HG03097 (cell line): Measurements from ENCODE around the gene UTRN.

Source experiments
- ATAC-seq: cut with Tn5 transposase; IDR thresholded peaks from one replicate; pipeline ENCODE4 v1.9.1; 2021; ENCODE audit not compliant: unreplicated experiment, low FRiP score

Gene UTRN

DNA sequence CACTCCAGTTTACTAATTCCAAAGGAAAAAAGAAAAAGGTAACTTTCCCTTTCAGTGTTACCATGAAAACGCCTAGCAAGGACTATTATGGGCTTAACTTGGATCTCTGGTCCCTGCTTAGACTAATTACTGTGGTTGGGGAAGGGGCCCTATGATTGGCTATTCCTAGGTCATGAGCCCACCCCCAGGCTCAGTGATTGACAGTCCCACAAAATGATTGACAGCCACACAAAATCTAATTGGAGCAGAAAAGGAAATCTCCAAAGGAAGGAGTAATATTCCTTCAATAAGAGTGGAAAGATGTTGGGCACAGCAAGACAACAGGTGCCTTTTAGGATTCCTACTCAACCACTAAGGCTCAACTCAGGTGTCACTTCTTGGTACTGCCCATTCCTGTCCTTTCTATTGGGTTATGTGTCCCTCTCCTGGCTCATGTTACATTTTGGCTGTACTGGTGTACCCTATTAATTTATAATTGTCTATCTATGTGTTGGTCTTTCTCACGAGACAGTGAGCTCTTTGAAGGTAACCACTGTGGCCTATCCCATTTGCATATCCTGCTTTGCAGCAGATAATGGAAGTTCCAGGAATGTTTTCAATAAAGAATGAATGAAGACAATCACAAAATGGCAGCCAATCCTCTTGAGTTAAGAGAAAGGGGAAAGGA, 5.5 kb upstream of the UTRN start:
- ATAC-seq: no peak

DNA sequence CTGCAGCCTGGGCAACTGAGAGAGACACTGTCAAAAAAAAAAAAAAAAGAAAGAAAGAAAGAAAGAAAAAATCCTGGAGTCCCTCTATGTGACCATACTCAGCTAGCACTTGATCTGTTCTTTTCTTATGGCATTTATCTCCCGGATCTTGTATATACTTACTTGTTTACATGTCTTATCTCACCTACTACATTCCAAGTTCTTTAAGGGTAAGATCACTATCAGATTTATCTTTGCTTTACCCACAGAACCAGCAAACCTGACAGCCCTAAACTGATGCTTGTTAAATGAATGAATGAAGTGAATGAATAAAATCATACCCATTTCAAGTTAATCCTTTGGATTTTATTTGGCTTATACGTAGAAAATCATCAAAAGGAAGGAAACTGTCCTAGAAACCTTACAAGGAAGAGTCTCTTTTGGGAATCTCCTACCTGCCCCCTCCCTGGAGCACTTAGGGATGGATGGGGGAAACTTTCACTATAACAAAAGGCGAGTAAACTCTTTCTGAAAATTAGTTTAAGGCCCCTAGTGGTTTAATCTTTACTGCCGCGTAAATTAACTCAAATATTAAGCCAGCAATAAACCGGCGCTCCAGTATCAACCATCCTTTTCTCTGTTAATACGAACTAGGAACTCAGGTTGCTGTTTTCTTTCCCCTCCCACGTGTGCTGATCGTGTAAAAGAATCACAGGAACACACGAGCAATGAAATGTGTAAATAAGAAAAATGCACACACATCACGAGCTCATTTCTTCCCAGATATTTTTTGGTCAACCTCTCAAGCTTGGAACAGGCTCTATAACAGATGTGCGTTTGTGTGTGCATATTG, 1.3 kb upstream of the UTRN start:
- no peak for ATAC-seq

DNA sequence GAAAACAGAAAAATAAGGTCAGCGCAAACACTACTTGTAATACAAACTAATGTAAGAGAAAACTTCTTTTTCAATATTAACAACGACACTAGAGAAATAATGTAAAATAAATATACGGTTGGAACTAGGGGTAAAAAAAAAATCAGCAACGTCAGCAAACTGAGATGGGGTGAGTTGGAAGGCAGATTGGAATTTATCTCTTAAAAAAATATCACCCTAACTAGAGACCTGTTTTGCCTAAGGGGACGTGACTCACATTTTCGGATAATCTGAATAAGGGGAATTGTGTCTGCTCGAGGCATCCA, 705 bp upstream of the UTRN start:
- ATAC-seq: no peak

DNA sequence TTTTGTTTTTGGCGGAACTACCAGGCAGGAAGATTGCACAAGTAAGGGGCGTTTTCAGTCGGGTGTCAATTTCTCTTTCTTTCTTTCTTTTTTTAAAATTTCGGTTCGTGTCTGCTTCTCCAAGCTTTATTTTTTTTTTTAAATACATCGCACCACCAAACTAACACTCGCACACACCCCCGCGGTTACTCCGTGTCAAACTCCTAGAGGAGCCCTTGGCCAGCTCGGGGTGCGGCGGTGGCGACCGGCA, 338 bp downstream of the UTRN start:
- no peak for ATAC-seq

DNA sequence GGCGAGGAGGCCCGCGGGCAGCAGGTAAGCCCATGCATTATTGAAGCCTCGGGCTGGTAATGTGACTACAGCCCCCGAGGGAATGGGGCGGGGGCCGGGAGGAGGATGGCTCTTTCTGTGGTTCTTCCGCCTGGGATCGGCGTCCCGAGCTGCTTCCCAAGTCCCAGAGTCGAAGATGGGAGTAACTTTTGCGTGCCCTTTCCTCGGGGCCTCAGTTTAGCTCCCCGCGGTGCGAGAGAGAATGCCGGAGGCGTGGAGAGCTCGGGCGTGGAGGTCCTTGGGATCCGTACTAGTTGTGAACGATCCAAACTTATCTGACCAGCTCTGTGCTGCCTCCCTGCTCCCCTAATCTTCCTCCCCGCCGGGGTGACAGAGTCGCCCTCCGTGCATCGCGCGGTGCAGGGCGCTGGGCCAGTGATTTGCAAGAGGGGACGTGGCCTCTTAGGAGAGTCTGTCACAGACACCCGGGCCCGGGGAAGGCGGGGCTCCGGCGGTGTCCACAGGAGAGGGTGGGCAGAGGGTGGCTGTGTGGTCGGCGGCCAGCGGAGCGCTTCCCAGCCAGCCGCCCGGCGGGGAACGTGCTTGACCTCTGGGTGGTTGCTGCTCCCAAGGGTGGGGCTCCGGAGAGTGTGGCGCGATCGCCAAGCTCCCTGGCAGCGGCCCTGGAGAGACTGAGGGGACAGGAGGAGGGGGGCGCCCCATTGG, 815 bp downstream of the UTRN start:
- peak; percentile 44 for ATAC-seq

DNA sequence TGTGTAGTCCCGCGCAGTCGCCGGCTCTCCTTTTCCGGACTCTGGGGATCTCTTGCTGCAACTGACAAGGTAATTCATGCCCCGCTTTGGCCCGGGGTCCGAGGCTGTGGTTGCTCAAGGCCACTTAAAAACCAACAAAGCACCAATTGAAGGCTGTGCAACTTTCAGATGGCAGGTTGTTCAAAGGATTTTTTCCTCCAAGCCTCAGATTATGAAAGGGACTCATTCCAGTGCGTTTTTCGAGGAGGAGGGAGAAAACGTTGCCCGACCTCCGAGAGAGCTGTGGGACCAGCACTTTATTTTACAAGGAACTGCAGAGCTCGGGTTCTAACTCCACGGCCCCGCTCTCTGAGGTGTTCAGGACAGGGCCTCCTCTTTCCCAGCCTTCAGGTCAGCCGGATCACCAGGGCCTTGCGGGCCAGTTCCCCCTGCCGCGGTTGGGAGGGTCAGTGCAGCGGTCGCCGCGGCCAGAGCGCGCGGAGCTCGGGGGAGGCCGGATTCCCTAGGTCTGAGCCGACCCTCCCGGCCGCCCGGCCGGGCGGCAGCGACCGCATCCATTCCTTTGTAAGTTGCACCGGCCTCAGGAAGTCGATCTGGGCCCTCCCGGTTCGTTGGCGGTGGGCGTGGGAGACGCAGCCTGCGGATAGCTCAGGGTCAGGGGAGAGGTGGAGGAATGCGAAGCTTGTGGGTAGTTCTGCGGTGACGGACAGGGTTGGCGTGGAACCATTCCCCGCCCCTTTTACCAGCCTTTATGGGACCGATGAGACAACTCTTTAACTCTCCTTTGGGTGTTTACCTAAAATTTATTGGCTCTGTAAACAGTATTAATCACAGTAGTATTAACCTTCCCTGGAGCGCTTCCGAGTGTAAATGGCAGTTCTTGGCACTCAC, 1.6 kb downstream of the UTRN start:
- ATAC-seq: no peak

DNA sequence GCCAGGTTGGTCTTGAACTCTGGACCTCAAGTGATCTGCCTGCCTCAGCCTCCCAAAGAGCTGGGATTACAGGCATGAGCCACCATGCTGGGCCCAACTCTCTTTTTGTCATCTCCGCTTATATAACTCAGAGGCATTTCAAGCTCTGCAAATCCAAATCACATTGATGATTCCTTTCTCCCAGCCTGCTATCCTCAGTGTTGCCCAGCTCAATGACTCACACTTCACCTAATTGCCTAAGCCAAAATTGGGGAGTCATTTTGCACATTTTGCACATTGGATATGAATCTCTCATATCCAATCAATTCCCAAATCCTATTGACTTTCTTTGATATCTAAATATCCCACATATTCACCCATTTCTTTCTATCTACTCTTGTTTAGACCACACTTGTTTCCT, 3.9 kb downstream of the UTRN start:
- no peak for ATAC-seq

DNA sequence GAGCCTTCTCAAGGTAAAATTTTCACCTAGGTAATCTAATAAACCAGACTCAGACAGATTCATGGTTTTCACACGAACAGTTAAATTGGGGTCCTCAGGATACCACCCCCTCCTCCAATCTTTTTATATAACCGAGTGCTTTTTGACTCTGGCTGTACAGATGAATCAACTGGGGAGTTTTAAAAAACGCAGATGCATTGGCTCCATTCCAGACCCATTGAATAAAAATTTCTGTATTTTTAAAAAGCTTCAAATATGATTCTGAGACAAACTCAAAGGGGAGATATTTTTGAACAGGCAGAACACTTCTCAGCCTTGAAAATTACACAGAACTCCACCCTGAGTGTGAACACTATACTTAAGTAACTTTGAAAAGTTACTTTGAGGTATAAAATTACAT, 7.2 kb downstream of the UTRN start:
- ATAC-seq: no peak

DNA sequence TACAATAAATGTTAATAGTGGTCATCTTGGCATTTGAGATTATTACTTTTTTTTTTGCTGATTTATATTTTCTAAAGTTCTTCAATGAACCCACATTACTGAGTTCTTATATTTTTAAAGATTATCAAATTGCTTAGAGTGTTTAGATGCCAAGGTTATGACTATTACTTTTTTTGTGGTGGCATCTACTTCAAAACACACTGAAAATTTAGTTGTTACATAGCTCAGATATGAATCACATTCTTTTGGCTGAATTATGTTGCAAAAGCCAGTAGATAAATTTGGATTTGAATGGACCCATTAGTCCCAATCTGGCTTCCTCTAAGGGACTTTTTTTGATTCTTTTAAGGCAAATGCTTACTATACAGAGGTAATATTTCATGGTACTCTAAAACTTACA, 8.9 kb downstream of the UTRN start:
- ATAC-seq: no peak

DNA sequence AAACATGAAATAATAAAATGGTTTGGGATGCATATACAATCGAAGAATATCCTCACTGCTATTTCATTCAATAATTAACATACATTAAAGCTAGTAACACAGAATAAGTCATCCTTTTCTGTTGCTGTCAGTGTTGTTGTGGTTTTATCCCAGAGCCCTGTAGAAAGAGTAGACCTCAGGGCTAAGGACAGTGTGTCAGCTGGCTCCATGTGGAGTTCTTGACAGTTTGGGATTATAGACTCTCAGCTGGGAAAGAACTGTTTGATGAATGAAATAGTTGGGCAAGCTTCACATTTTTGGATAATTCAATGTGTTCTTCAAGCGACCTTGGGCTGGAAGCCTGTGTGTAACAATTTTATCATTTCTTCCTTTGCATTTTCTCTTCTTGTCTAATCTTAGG, 10.1 kb downstream of the UTRN start:
- ATAC-seq: no peak

DNA sequence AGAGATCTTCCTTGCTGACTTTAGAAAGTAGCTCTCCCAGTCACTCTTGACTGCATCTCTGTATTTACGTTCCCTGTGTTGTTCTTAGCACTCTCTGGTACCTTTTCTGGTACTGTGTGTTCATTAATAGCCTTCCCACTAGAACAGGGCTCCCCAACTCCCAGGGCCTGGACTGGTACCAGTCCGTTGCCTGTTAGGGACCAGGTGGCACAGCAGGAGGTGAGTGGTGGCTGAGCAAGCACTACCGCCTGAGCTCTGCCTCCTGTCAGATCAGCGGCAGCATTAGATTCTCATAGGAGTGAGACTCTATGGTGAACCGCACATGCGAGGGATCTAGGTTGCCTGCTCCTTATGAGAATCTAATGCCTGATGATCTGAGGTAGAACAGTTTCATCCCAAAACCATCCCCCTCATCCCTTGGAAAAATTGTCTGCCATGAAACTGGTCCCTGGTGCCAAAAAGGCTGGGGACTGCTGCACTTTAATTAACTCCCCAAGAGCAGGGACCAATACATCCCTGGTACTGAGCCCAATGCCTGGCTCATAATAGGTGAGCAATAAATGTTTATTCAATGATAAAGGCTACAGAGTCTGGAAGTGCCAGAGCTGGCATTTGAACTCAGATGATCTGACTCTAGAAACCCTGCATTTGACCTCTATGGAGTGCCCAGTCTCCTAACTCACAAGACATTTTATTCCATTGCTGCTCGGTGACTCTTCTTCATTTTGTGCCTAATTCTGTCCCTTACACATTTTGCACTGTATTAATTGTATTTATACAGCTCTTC, 11.0 kb downstream of the UTRN start:
- ATAC-seq: no peak

DNA sequence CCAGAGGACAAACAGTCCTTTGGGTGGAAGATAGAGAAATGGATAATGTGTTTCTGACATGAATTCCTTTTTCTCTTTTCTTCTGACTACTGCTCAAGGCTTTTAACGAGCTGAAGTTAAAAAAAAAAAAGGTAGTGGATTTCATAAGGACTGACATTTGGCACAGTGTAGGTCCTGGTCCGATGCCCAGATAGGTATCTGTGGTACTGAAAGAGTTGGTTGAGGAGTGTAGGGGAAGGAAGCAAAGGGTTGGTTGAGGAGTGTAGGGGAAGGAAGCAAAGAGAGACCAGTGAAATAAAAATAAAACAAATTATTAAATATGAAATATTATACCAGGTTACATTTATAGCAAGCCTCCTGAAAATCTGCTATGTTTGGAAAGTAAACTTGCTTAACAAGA, 11.8 kb downstream of the UTRN start:
- ATAC-seq: no peak

DNA sequence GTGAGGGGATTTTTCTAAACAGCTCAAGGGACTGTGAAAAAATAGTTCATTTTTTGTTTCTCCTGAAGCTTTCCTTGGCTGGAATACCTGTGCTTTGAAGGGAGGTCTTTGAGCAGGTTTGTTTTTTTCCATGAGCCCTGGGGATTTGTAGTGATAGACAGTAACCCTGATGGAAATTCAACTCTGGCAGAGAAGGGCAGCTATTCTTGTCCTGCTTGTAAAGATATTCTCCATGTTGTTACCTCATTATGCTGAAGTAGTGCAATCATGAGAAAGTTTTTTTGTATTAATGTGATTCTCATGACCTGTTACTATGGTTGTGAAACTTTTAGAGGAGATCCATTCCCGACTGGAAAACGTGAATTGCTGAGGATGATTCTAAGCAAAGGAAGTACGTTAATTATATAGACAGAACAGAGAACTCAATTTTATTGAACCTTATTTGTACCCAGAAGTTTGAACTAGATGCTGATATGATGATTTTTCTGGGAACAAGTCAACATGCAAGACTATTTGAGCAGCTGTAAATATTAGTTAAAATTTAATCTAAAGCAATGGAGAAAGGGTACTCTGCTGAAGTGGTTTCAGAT, 12.5 kb downstream of the UTRN start:
- ATAC-seq: no peak

DNA sequence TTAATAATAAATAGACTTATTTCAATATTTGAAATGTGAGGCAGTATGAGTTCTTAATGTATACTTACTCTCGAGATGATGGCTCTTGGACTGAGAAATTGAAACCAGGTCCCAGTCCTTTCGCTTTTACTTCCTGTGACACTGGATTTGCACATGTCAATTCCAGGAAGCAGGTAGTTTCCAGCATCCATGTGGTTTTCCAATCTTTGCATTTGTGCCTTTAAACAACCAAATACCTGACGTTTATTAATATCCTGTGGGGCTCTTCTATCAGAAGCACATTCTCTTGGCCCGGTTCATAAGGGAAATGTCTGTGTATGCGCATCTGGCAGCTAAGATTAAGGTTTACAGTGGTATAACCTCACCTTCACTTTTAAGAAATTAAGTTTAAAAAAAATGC, 13.1 kb downstream of the UTRN start:
- ATAC-seq: no peak

DNA sequence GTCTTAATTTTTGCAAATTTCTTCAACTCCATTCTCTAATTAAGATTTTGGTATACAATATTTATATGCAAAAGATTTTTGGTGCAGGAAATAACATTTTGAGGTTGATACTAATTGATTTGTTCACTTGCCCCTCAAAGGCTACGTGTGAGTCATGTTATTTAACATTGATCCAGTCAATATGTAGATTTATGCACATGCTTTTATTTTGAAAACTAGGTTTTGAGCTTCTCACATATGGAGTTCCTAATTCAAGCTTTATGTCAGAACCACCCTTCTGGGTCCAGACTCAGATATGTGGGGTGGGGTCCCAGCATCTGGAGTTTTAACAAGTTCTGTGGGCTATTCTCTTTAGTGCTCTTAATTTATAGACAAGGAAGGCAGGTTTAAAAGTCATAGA, 13.8 kb downstream of the UTRN start:
- no peak for ATAC-seq

DNA sequence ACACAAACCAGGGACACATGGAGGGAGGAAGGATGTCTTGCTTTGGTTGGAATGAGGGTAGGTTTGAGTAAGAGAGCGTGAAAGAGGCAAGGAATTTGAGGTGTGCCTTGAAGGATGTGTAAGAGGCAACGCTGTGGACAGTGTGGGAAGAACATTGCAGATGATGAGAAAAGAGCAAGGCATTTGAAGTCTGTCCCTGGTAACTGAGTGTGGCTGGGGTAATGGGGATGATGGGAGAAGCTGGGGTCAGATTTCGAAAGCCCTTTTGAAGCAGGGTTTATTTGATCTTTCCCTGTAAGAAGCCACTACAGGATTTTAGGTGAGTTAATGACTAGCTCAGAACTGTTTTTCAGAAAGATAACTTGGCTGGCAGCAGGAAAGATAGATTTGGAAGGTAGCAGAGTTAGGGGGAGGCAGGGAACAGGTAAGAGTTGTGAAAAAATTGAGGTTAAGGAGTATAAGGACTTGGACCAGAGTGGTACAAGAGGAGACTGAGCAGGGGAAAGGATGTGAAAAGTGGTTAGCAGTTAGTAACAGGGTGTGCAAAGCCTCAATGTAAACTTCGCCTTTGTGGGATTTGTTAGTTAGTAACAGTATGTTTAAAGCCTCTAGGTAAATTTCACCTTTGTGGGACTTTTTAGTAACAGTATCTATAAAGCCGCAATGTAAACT, 17.7 kb downstream of the UTRN start:
- no peak for ATAC-seq

DNA sequence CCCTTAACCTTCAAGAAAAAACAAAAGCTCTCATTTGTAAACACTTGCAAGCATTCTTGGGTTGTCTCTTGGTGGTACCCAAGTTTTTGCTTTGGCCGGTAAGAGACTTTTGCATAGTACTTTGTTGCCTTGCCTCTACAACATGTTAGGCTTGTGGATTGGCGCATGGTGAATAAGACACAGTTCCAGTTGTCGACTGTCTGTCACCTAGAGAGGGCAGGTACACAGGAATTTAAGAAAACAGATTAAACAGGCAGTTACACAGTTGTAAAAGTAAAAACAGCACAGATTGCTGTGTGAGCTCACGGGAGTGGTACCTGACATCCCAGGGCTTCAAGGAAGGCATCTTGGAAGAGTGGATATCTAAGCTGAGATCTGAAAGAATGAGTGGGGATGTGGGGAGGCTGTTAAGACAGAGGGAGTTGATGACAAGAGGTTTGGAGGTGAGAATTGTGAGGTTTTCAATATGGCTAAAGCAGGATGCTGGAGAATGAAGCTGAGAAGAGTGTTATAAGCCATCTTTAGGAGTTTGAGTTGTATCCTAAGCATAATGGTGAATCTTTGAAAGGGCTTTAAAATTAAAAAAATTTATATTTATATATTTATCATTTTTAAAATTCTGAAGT, 19.2 kb downstream of the UTRN start:
- no peak for ATAC-seq

DNA sequence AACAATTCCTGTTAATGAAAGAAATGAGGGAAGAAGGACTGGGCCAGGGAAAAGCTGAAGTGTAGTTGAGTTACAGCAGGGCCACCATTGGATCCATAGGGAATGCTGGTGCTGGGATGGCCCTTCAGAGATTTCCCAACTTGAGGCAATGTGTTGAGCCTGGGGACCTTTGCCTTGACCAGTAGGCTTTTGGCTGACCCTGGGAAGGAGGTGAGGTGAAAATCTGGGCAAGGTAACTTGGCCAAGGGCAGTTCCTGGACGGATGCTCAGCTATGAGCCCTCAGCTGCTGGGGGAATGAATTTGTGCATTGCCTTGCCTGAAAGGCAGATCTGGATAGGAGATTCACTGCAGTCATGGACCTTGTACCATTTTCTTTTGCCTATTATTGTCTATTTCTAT, 20.4 kb downstream of the UTRN start:
- ATAC-seq: peak; percentile 37

DNA sequence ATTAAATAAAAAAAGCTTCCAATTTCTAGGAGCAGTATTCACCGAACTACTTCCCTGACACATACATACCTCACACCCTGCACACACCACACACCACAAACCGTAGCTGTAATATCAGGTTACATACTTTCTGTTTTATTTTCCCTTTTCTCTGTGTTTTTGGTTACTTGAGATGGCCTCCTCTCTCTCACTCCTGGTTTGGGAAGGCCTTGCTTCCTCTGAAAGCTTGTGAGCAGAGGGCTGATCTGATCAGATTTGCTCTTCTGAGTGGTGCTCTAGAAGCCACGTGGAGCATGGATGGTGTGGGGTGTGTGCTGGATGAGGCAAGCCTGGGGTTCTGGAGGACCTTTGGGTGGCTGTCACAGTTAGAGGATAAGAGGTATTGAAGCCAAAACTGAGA, 20.9 kb downstream of the UTRN start:
- ATAC-seq: peak; percentile 96
